Raji (cell line): ENCODE data around the gene PLD1.

Experiments used
- POLR2A ChIP-seq: IDR thresholded peaks from 2 replicates; pipeline ENCODE4 v1.6.1; 2011; ENCODE audit warnings: low read depth, low read length, control low read depth; ENCODE audit not compliant: insufficient read depth

PLD1 gene

GRCh38 chr3:171810629-171811294 lies 479 bp upstream of the PLD1 start:
- TF ChIP-seq POLR2A, result no peak

- TF ChIP-seq POLR2A, result no peak
These were observed 747 bp downstream of the PLD1 start for GRCh38 chr3:171809611-171809860.

- no peak for TF ChIP-seq POLR2A
These were observed 2.5 kb downstream of the PLD1 start for GRCh38 chr3:171807806-171808205.

GRCh38 chr3:171807129-171807675 lies 3.1 kb downstream of the PLD1 start:
- no peak for TF ChIP-seq POLR2A

- no peak for TF ChIP-seq POLR2A
These were observed 3.8 kb downstream of the PLD1 start for GRCh38 chr3:171806200-171807128.

GRCh38 chr3:171805687-171806086 lies 4.6 kb downstream of the PLD1 start:
- no peak for TF ChIP-seq POLR2A

GRCh38 chr3:171804618-171805389 lies 5.5 kb downstream of the PLD1 start:
- no peak for TF ChIP-seq POLR2A

- no peak for TF ChIP-seq POLR2A
These were observed 7.2 kb downstream of the PLD1 start for GRCh38 chr3:171803044-171803443.

GRCh38 chr3:171802590-171802956 lies 7.7 kb downstream of the PLD1 start:
- no peak for TF ChIP-seq POLR2A

DNA sequence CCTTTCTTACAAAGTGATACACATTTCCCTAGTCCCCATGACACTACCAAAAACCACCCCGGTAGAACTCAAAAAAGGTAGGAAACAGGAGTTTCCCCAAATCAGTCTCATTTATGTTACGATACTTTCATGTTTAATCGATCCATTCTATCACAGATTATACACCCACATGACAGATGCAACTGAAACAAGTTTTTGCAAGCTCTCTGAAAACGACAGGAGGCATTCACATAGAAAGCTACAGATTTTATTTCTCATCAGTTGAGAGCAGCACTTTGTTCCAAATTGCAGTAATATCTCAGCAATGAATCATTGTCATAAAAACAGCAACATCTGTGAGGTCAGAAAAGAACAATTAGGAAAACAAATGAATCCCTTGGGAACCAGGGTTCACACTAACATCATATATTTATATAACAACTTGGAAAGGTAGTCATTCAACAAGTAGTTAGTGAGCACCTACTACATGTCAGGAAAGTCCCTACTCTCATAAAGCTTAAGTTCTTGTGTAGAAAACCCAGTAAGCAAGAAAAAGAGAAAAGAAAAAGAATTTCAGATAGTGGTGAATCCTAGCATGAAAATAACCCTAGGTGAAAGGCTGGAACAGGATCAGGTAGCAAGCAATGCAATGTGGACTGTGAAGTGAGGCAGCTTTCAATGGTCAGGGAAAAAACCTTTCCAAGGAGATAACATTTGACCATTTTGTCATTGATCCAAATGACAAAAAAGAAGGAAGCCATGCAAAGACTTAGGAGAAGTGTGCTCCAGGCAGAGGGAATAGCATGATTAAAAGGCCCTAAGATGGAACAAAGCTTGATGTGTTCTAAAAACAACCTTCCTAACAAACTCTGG lies 8.3 kb downstream of the PLD1 start:
- TF ChIP-seq POLR2A, result no peak

GRCh38 chr3:171799501-171799900 lies 10.8 kb downstream of the PLD1 start:
- TF ChIP-seq POLR2A, result no peak

- TF ChIP-seq POLR2A, result no peak
These were observed 12.4 kb downstream of the PLD1 start for GRCh38 chr3:171797873-171798272.

DNA sequence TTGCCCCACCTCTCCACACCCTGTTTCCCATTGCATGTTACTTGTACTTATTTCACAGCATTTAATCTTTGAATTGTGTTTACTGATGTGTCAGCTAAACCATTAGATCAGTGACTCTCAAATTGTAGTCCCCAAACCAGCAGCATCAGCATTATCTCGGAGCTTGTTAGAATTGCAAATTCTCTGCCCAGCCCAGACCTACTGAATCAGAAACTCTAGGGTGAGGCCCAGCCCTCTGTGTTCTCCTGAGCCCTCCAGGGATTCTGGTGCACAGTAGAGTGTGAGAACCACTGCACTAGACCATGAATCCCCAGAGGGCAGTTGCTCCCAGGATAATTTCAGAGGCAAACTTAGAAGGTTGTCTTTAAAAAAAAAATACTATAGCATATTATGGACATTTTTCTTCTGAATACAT lies 13.0 kb downstream of the PLD1 start:
- TF ChIP-seq POLR2A, result no peak

GRCh38 chr3:171796625-171797264 lies 13.5 kb downstream of the PLD1 start:
- TF ChIP-seq POLR2A, result no peak
